Mucosa of rectum (tissue), 2 donors: ENCODE data around the gene TBC1D19.

Experiments used
- H3K27ac ChIP-seq, 2 donors: one replicate each; pipeline ENCODE4 v1.7.0; 2013; ENCODE audit warnings: inconsistent platforms in 2 of 2, low read depth in 2 of 2, low read length in 2 of 2
- H3K27me3 ChIP-seq, 2 donors: one replicate each; pipeline ENCODE4 v1.7.0; 2013; ENCODE audit warnings: low read length in 2 of 2; ENCODE audit not compliant: control insufficient read depth in 2 of 2, insufficient read depth in 2 of 2
- H3K36me3 ChIP-seq, 2 donors: one replicate each; pipeline ENCODE4 v1.7.0; 2013; ENCODE audit warnings: low read length in 2 of 2; ENCODE audit not compliant: control insufficient read depth in 2 of 2, insufficient read depth in 2 of 2
- H3K4me1 ChIP-seq, 2 donors: one replicate each; pipeline ENCODE4 v1.7.0; 2013; ENCODE audit warnings: low read length in 2 of 2, mild to moderate bottlenecking in 1 of 2; ENCODE audit not compliant: control insufficient read depth in 2 of 2, insufficient read depth in 2 of 2
- H3K4me3 ChIP-seq, 2 donors: one replicate each; pipeline ENCODE4 v1.7.0; 2013; ENCODE audit warnings: low read length in 2 of 2
- H3K9ac ChIP-seq, 2 donors: one replicate each; pipeline ENCODE4 v1.7.0; 2013; ENCODE audit warnings: low read length in 2 of 2, low read depth in 1 of 2, mild to moderate bottlenecking in 1 of 2
- H3K9me3 ChIP-seq, 2 donors: one replicate each; pipeline ENCODE4 v1.7.0; 2013; ENCODE audit warnings: low read length in 2 of 2; ENCODE audit not compliant: control insufficient read depth in 2 of 2
- donor health status: healthy.
- donor health status: Normal muscosa, but diverticular disease.

The TBC1D19 gene

GRCh38 chr4:26594778-26595177 lies 10.9 kb downstream of the TBC1D19 start:
- Histone ChIP-seq H3K4me3 (no peak overlapping the region), H3K4me1 (no peaks in the 10 kb centered on the region), H3K27ac (no peak overlapping the region), H3K9me3 (no peaks in the 10 kb centered on the region), H3K27me3 (no peaks in the 10 kb centered on the region), H3K36me3 (no peaks in the 10 kb centered on the region), H3K9ac (no peak overlapping the region)

GRCh38 chr4:26596843-26597242 lies 13.0 kb downstream of the TBC1D19 start:
- Histone ChIP-seq H3K4me1 (no peaks in the 10 kb centered on the region), H3K27ac (no peak overlapping the region), H3K27me3 (no peaks in the 10 kb centered on the region), H3K4me3 (no peak overlapping the region), H3K9ac (no peak overlapping the region), H3K9me3 (no peaks in the 10 kb centered on the region), H3K36me3 (no peaks in the 10 kb centered on the region)

GRCh38 chr4:26601204-26601603 lies 17.3 kb downstream of the TBC1D19 start:
- H3K9me3 ChIP-seq, result no peaks in the 10 kb centered on the region

GRCh38 chr4:26607776-26608175 lies 23.9 kb downstream of the TBC1D19 start:
- Histone ChIP-seq H3K9ac (no peak overlapping the region), H3K36me3 (no peaks in the 10 kb centered on the region), H3K4me1 (no peaks in the 10 kb centered on the region), H3K9me3 (no peaks in the 10 kb centered on the region), H3K27ac (no peak overlapping the region), H3K4me3 (no peak overlapping the region), H3K27me3 (no peaks in the 10 kb centered on the region)

More at GRCh38 chr4:26601204-26601603, 17.3 kb downstream of the TBC1D19 start:
- no peak overlapping the region for H3K27ac ChIP-seq
- no peaks in the 10 kb centered on the region for H3K4me1 ChIP-seq
- H3K36me3 ChIP-seq, result no peaks in the 10 kb centered on the region
- no peak overlapping the region for H3K9ac ChIP-seq
- H3K27me3 ChIP-seq, result no peaks in the 10 kb centered on the region
- H3K4me3 ChIP-seq, result no peak overlapping the region

- no peak overlapping the region for H3K9ac ChIP-seq
- H3K9me3 ChIP-seq, result no peaks in the 10 kb centered on the region
- H3K4me3 ChIP-seq, result no peak overlapping the region
- no peaks in the 10 kb centered on the region for H3K36me3 ChIP-seq
- no peaks in the 10 kb centered on the region for H3K4me1 ChIP-seq
- no peak overlapping the region for H3K27ac ChIP-seq
- H3K27me3 ChIP-seq, result no peaks in the 10 kb centered on the region
Measured at GRCh38 chr4:26609391-26609790, 25.5 kb downstream of the TBC1D19 start.

- Histone ChIP-seq H3K9ac (no peak overlapping the region), H3K36me3 (no peaks in the 10 kb centered on the region), H3K4me3 (no peak overlapping the region), H3K4me1 (no peaks in the 10 kb centered on the region), H3K27ac (no peak overlapping the region), H3K27me3 (no peaks in the 10 kb centered on the region), H3K9me3 (no peaks in the 10 kb centered on the region)
Measured at GRCh38 chr4:26609868-26610267, 26.0 kb downstream of the TBC1D19 start.

- no peaks in the 10 kb centered on the region for H3K4me1 ChIP-seq
- H3K9ac ChIP-seq, result no peak overlapping the region
- H3K27me3 ChIP-seq, result no peaks in the 10 kb centered on the region
- no peaks in the 10 kb centered on the region for H3K9me3 ChIP-seq
- no peaks in the 10 kb centered on the region for H3K36me3 ChIP-seq
- H3K4me3 ChIP-seq, result no peak overlapping the region
- H3K27ac ChIP-seq, result no peak overlapping the region
Measured at GRCh38 chr4:26611372-26611771, 27.5 kb downstream of the TBC1D19 start.

GRCh38 chr4:26611885-26612284 lies 28.0 kb downstream of the TBC1D19 start:
- Histone ChIP-seq H3K27me3 (no peaks in the 10 kb centered on the region), H3K36me3 (no peaks in the 10 kb centered on the region), H3K4me3 (no peak overlapping the region), H3K4me1 (no peaks in the 10 kb centered on the region), H3K9me3 (no peaks in the 10 kb centered on the region), H3K27ac (no peak overlapping the region), H3K9ac (no peak overlapping the region)

- H3K4me1 ChIP-seq, result no peaks in the 10 kb centered on the region
- no peaks in the 10 kb centered on the region for H3K9me3 ChIP-seq
- H3K4me3 ChIP-seq, result no peak overlapping the region
- no peak overlapping the region for H3K27ac ChIP-seq
- H3K27me3 ChIP-seq, result no peaks in the 10 kb centered on the region
- no peak overlapping the region for H3K9ac ChIP-seq
- no peaks in the 10 kb centered on the region for H3K36me3 ChIP-seq
Measured at GRCh38 chr4:26613237-26613636, 29.4 kb downstream of the TBC1D19 start.

GRCh38 chr4:26613735-26614134 lies 29.9 kb downstream of the TBC1D19 start:
- Histone ChIP-seq H3K4me1 (no peaks in the 10 kb centered on the region), H3K27ac (no peak overlapping the region), H3K36me3 (no peaks in the 10 kb centered on the region), H3K9me3 (no peaks in the 10 kb centered on the region), H3K27me3 (no peaks in the 10 kb centered on the region), H3K9ac (no peak overlapping the region), H3K4me3 (no peak overlapping the region)

GRCh38 chr4:26619784-26620183 lies 35.9 kb downstream of the TBC1D19 start:
- H3K4me3 ChIP-seq, result no peak overlapping the region
- H3K9me3 ChIP-seq, result no peaks in the 10 kb centered on the region
- H3K36me3 ChIP-seq, result no peaks in the 10 kb centered on the region
- no peak overlapping the region for H3K9ac ChIP-seq
- no peaks in the 10 kb centered on the region for H3K27me3 ChIP-seq
- H3K27ac ChIP-seq, result no peak overlapping the region
- H3K4me1 ChIP-seq, result no peaks in the 10 kb centered on the region
